HUES48 (cell line): ENCODE measurements around the gene PGS1.
A peak's percentile ranks its signal among the peaks of the same experiment; 100 is the strongest.

Experiments
- H3K27ac ChIP-seq: one replicate; pipeline ENCODE4 v1.7.0; 2013; ENCODE audit warnings: low read depth, low read length, inconsistent platforms
- H3K27me3 ChIP-seq: 2 replicates; pipeline ENCODE4 v1.6.1; 2013; ENCODE audit warnings: mild to moderate bottlenecking, low read length; ENCODE audit not compliant: control insufficient read depth, insufficient read depth
- H3K36me3 ChIP-seq: 2 replicates; pipeline ENCODE4 v1.6.1; 2013; ENCODE audit warnings: low read length; ENCODE audit not compliant: control insufficient read depth, insufficient read depth
- H3K4me1 ChIP-seq: 2 replicates; pipeline ENCODE4 v1.6.1; 2013; ENCODE audit warnings: mild to moderate bottlenecking, low read length; ENCODE audit not compliant: control insufficient read depth, insufficient read depth
- H3K4me3 ChIP-seq: 2 replicates; pipeline ENCODE4 v1.5.1; 2013; ENCODE audit warnings: mild to moderate bottlenecking, low read depth, low read length
- H3K9ac ChIP-seq: 2 replicates; pipeline ENCODE4 v1.6.1; 2013; ENCODE audit warnings: mild to moderate bottlenecking, low read depth, low read length, moderate library complexity
- H3K9me3 ChIP-seq: 2 replicates; pipeline ENCODE4 v1.6.1; 2013; ENCODE audit warnings: low read length; ENCODE audit not compliant: control insufficient read depth, insufficient read depth

PGS1 gene

GRCh38 chr17:78368348-78368747 is 10.1 kb upstream of the PGS1 start:
- Histone ChIP-seq H3K9me3 (no peaks in the 10 kb centered on the region), H3K9ac (no peak overlapping the region), H3K36me3 (no peaks in the 10 kb centered on the region), H3K4me1 (peaks cover 62% of the 10 kb centered on the region), H3K27ac (no peak overlapping the region), H3K4me3 (no peak overlapping the region), H3K27me3 (no peaks in the 10 kb centered on the region)

- peaks cover 67% of the 10 kb centered on the region for H3K4me1 ChIP-seq
These were observed 9.5 kb upstream of the PGS1 start for GRCh38 chr17:78368854-78369495.

GRCh38 chr17:78369791-78370381 is 8.6 kb upstream of the PGS1 start:
- Histone ChIP-seq H3K9me3 (no peaks in the 10 kb centered on the region), H3K27ac (peak overlapping the region; percentile 76), H3K9ac (no peak overlapping the region; the same call in 1 of the 2 replicates), H3K27me3 (no peaks in the 10 kb centered on the region), H3K4me3 (no peak overlapping the region), H3K36me3 (no peaks in the 10 kb centered on the region), H3K4me1 (peaks cover 67% of the 10 kb centered on the region)

More at GRCh38 chr17:78368854-78369495, 9.5 kb upstream of the PGS1 start:
- Histone ChIP-seq H3K27me3 (no peaks in the 10 kb centered on the region), H3K9ac (no peak overlapping the region), H3K9me3 (no peaks in the 10 kb centered on the region), H3K4me3 (no peak overlapping the region), H3K27ac (peak overlapping the region; percentile 76), H3K36me3 (no peaks in the 10 kb centered on the region)

- no peak overlapping the region for H3K9ac ChIP-seq
- no peaks in the 10 kb centered on the region for H3K27me3 ChIP-seq
- H3K9me3 ChIP-seq: no peaks in the 10 kb centered on the region
- H3K36me3 ChIP-seq: no peaks in the 10 kb centered on the region
- H3K4me3 ChIP-seq: no peak overlapping the region
- peaks cover 68% of the 10 kb centered on the region for H3K4me1 ChIP-seq
- H3K27ac ChIP-seq: no peak overlapping the region
These were observed 7.4 kb upstream of the PGS1 start for GRCh38 chr17:78371056-78371455.

- no peaks in the 10 kb centered on the region for H3K27me3 ChIP-seq
- H3K27ac ChIP-seq: peak overlapping the region; percentile 14
- H3K9ac ChIP-seq: no peak overlapping the region
These were observed 5.6 kb upstream of the PGS1 start for GRCh38 chr17:78372841-78373240.

GRCh38 chr17:78374189-78374588 is 4.3 kb upstream of the PGS1 start:
- H3K27me3 ChIP-seq: no peaks in the 10 kb centered on the region
- H3K4me1 ChIP-seq: peaks cover 55% of the 10 kb centered on the region
- H3K4me3 ChIP-seq: no peak overlapping the region
- H3K36me3 ChIP-seq: no peaks in the 10 kb centered on the region
- 0 out of 2 replicates have a peak overlapping the region, but pooled peaks have one; percentile 11 for H3K9ac ChIP-seq
- H3K27ac ChIP-seq: peak overlapping the region; percentile 99
- H3K9me3 ChIP-seq: no peaks in the 10 kb centered on the region

More at GRCh38 chr17:78372841-78373240, 5.6 kb upstream of the PGS1 start:
- H3K4me1 ChIP-seq: peaks cover 56% of the 10 kb centered on the region
- H3K9me3 ChIP-seq: no peaks in the 10 kb centered on the region
- no peak overlapping the region for H3K4me3 ChIP-seq
- H3K36me3 ChIP-seq: no peaks in the 10 kb centered on the region

- peak overlapping the region; percentile 5; the same call in 1 of the 2 replicates for H3K4me3 ChIP-seq
- peak overlapping the region; percentile 99 for H3K27ac ChIP-seq
- H3K9ac ChIP-seq: peak overlapping the region; percentile 58
- no peaks in the 10 kb centered on the region for H3K36me3 ChIP-seq
- no peaks in the 10 kb centered on the region for H3K9me3 ChIP-seq
- H3K27me3 ChIP-seq: no peaks in the 10 kb centered on the region
- H3K4me1 ChIP-seq: peaks cover 50% of the 10 kb centered on the region
These were observed 3.7 kb upstream of the PGS1 start for GRCh38 chr17:78374631-78375274.

GRCh38 chr17:78375401-78376151 is 2.9 kb upstream of the PGS1 start:
- no peaks in the 10 kb centered on the region for H3K36me3 ChIP-seq
- H3K9me3 ChIP-seq: no peaks in the 10 kb centered on the region
- H3K4me1 ChIP-seq: peaks cover 48% of the 10 kb centered on the region
- H3K27me3 ChIP-seq: no peaks in the 10 kb centered on the region
- peak overlapping the region; percentile 99 for H3K27ac ChIP-seq
- H3K4me3 ChIP-seq: no peak overlapping the region
- H3K9ac ChIP-seq: peak overlapping the region; percentile 58

GRCh38 chr17:78376161-78376560 is 2.3 kb upstream of the PGS1 start:
- H3K27ac ChIP-seq: peak overlapping the region; percentile 99
- H3K9me3 ChIP-seq: no peaks in the 10 kb centered on the region
- no peaks in the 10 kb centered on the region for H3K27me3 ChIP-seq
- no peak overlapping the region for H3K9ac ChIP-seq
- no peak overlapping the region for H3K4me3 ChIP-seq
- H3K4me1 ChIP-seq: peaks cover 52% of the 10 kb centered on the region
- no peaks in the 10 kb centered on the region for H3K36me3 ChIP-seq

GRCh38 chr17:78377858-78378224 is 608 bp upstream of the PGS1 start:
- no peaks in the 10 kb centered on the region for H3K9me3 ChIP-seq
- H3K27ac ChIP-seq: peak overlapping the region; percentile 86
- no peaks in the 10 kb centered on the region for H3K36me3 ChIP-seq
- H3K9ac ChIP-seq: peak overlapping the region; percentile 82; the same call in 1 of the 2 replicates
- H3K27me3 ChIP-seq: no peaks in the 10 kb centered on the region
- H3K4me3 ChIP-seq: peak overlapping the region; percentile 77
- peaks cover 56% of the 10 kb centered on the region for H3K4me1 ChIP-seq
